ENCODE data around the gene EDAR. TPM values are rescaled to one million over a fixed set of nuclear protein-coding genes. Genes with fewer than 3 reads are reported as not detected.

Gene EDAR
- total and polyA plus RNA-seq, 9 of the 15 experiments (the other 6 are each of a cell fraction or from before 2014, with no cell fraction given) = 0.01 TPM; not detected in 8

DNA sequence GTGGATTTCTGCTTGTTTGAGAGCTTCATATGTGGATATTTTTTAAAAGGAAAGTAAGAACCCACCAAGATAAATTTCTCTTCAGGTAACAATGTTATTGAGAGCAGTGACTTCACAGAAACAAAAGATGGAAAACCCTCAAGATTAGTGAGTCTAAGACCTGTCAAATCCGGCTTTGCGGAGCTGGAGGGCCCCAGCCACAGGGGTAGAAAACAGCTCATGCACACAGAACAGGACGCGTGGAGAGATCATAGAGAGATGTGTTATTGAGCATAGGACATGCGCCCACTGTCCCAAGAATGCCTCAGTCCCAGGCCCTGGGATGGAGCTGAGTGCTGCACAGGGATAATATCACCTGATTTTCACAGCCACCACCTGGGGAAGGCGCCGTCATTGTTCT lies 21.3 kb downstream of the EDAR start:
- ATAC-seq (no peak), DNase-seq (ENCODE audit: extremely low read depth in 1 of 4, low spot score in 3 of 4) (no peak), FAIRE-seq (no peak)
- H3K9me3 ChIP-seq (replicated peaks; ENCODE audit: control insufficient read depth, insufficient read depth, low read depth, low read length) = no peaks in the 10 kb centered on the region
- H3K27ac ChIP-seq (ENCODE audit: extremely low read depth, low read depth, low read length) = no peak overlapping the region
- no peak overlapping the region for H2AFZ ChIP-seq (ENCODE audit: low read depth, low read length)
- H4K20me1 ChIP-seq (replicated peaks; ENCODE audit: control insufficient read depth, insufficient read depth, low read length) = no peaks in the 10 kb centered on the region
- H3K4me1 ChIP-seq (replicated peaks in 1 of 2; ENCODE audit: control insufficient read depth in 2 of 2, insufficient read depth in 2 of 2, low read length in 2 of 2) = no peaks in the 10 kb centered on the region
- intact Hi-C loops (cut with micrococcal nuclease) = no loop called here
- H3K9ac ChIP-seq (ENCODE audit: insufficient read depth in 1 of 2, low read depth in 2 of 2, low read length in 2 of 2) = no peak overlapping the region
- no peak overlapping the region for H3K4me3 ChIP-seq
- 2% methylated on average over 7 of the region's 7 CpGs for WGBS (ENCODE audit: insufficient coverage, low coverage, missing lambda C conversion rate)
- TF ChIP-seq ZNF518B (CRISPR knock-in tag; IDR thresholded peaks at IDR 0.05) (no peak), CHAMP1 (IDR thresholded peaks at IDR 0.05) (no peak), SP2 (IDR thresholded peaks at IDR 0.05; ENCODE audit: extremely low read depth, low read depth, low read length, poor library complexity, severe bottlenecking) (no peak), TFAM (CRISPR knock-in tag; conservative IDR thresholded peaks at IDR 0.05) (no peak)
- no peaks in the 10 kb centered on the region for H3K36me3 ChIP-seq (ENCODE audit: control insufficient read depth, insufficient read depth, low read length)
- POLR2A ChIA-PET = no interaction called here
- no peaks in the 10 kb centered on the region for H3K79me2 ChIP-seq (ENCODE audit: control insufficient read depth, insufficient read depth, low read length)
- no TSS peak for BruUV-seq (replicated peaks)
- H3K9me1 ChIP-seq (ENCODE audit: control insufficient read depth, insufficient read depth, low read length) = peaks cover 6% of the 10 kb centered on the region
- peaks cover 23 to 56% of the 10 kb centered on the region in 2 experiments for H3K27me3 ChIP-seq (ENCODE audit: control insufficient read depth in 2 of 2, insufficient read depth in 2 of 2, low read length in 2 of 2)
- H3K4me2 ChIP-seq (ENCODE audit: insufficient read depth, low read length) = no peak overlapping the region
- CTCF ChIA-PET (ENCODE audit: low intra/inter-chr PET ratio) = no interaction called here
- in situ Hi-C loops (cut with MboI) = no loop called here

Data from K562 (cell line).